HepG2 (cell line): ENCODE data around the gene CNTRL. TPM values are rescaled to one million over a fixed set of nuclear protein-coding genes. Genes with fewer than 3 reads are reported as not detected.

Source experiments
- ARHGAP35 ChIP-seq: sonication (generic); formaldehyde crosslinking; IDR thresholded peaks from 2 replicates; pipeline ENCODE4 v1.9.0; 2022; ENCODE audit warnings: mild to moderate bottlenecking, inconsistent platforms, moderate library complexity, missing genetic modification reagents, borderline replicate concordance
- ATM ChIP-seq: fragments of 450-650 bp; IDR thresholded peaks from 2 replicates; pipeline ENCODE4 v1.7.1; 2017; ENCODE audit warnings: mild to moderate bottlenecking, borderline replicate concordance
- CREB3 ChIP-seq: sonication (generic); formaldehyde crosslinking; IDR thresholded peaks from 2 replicates; pipeline ENCODE4 v1.5.0; 2020; ENCODE audit warnings: missing genetic modification reagents
- HCFC1 ChIP-seq: fragments of 150-350 bp; IDR thresholded peaks from 2 replicates; pipeline ENCODE4 v1.6.1; 2014; ENCODE audit warnings: low read depth, low read length
- IRX3 ChIP-seq: sonication (generic); formaldehyde crosslinking; IDR thresholded peaks from 2 replicates; pipeline ENCODE4 v1.8.1; 2023; ENCODE audit warnings: mild to moderate bottlenecking, low read depth, missing genetic modification reagents, borderline replicate concordance
- PCBP2 ChIP-seq: fragments of 200-400 bp; formaldehyde crosslinking; optimal IDR thresholded peaks from 2 replicates; pipeline ENCODE3; 2018; ENCODE audit warnings: low read length, low read depth; ENCODE audit not compliant: poor library complexity, severe bottlenecking
- RFX3 ChIP-seq: IDR thresholded peaks from 2 replicates; pipeline ENCODE4 v1.6.1; 2016; ENCODE audit warnings: missing biosample characterization, missing genetic modification reagents
- SETDB1 ChIP-seq: sonication (generic); formaldehyde crosslinking; IDR thresholded peaks from 2 replicates; pipeline ENCODE4 v1.5.1; 2020; ENCODE audit warnings: missing genetic modification reagents, mild to moderate bottlenecking, borderline replicate concordance
- ZFP41 ChIP-seq: sonication (generic); formaldehyde crosslinking; IDR thresholded peaks from 2 replicates; pipeline ENCODE4 v1.4.0; 2020; ENCODE audit warnings: mild to moderate bottlenecking, missing genetic modification reagents, borderline replicate concordance
- ZMAT3 ChIP-seq: sonication (generic); formaldehyde crosslinking; conservative IDR thresholded peaks from 2 replicates; pipeline ENCODE4 v1.7.0; 2021; ENCODE audit warnings: missing genetic modification reagents
- ZNF232 ChIP-seq: sonication (generic); formaldehyde crosslinking; IDR thresholded peaks from 2 replicates; pipeline ENCODE4 v1.4.0; 2020; ENCODE audit warnings: missing genetic modification reagents, borderline replicate concordance
- ZNF234 ChIP-seq: sonication (generic); formaldehyde crosslinking; conservative IDR thresholded peaks from 2 replicates; pipeline ENCODE4 v1.5.1; 2020; ENCODE audit warnings: mild to moderate bottlenecking, missing genetic modification reagents
- ZNF282 ChIP-seq: fragments of 450-650 bp; IDR thresholded peaks from 2 replicates; pipeline ENCODE4 v1.6.1; 2018; ENCODE audit not compliant: partially characterized antibody
- ZNF629 ChIP-seq: sonication (generic); formaldehyde crosslinking; conservative IDR thresholded peaks from 2 replicates; pipeline ENCODE4 v1.5.0; 2020; ENCODE audit warnings: missing genetic modification reagents
- ZNF816 ChIP-seq: sonication (generic); formaldehyde crosslinking; IDR thresholded peaks from 2 replicates; pipeline ENCODE4 v1.8.0; 2022; ENCODE audit warnings: missing genetic modification reagents, mild to moderate bottlenecking, borderline replicate concordance
- ZNF878 ChIP-seq: sonication (generic); formaldehyde crosslinking; IDR thresholded peaks from 2 replicates; pipeline ENCODE4 v1.8.1; 2023; ENCODE audit warnings: mild to moderate bottlenecking, missing genetic modification reagents, moderate library complexity
- ZUFSP ChIP-seq: sonication (generic); formaldehyde crosslinking; IDR thresholded peaks from 2 replicates; pipeline ENCODE4 v1.9.0; 2021; ENCODE audit warnings: missing genetic modification reagents, mild to moderate bottlenecking, borderline replicate concordance
- polyA plus RNA-seq, 8 experiments: library from polyadenylated mRNA; depleted of rRNA in 3 of 8; stranded (reverse) in 7 of 8; unstranded in 1 of 8; fragments of >200 nt; fragmentation: Illumina TruSeq in 4 of 8; extraction: Trizol in 4 of 8; gene quantifications; 2 replicates each; pipeline versions ENCODE4 v1.2.1 to v1.2.3, GENCODE V29; 2011 to 2016; ENCODE audit warnings: low read depth in 4 of 8, missing spikeins in 1 of 8, mixed read lengths in 1 of 8; ENCODE audit not compliant: insufficient read depth in 1 of 8
- total RNA-seq, 5 experiments: library from RNA; depleted of rRNA; stranded (reverse); fragments of >200 nt; fragmentation: Illumina TruSeq; extraction: Trizol; gene quantifications; 2 replicates each; pipeline ENCODE4 v1.2.3, GENCODE V29; 2016; ENCODE audit warnings: low read depth in 1 of 5
- TF ChIP-seq, protein P1 (sequence below): sonication (generic); formaldehyde crosslinking; IDR thresholded peaks from 2 replicates; pipeline ENCODE4 v1.4.0; 2020; ENCODE audit warnings: missing genetic modification reagents, borderline replicate concordance
- TF ChIP-seq, protein P2 (sequence below): sonication (generic); formaldehyde crosslinking; IDR thresholded peaks from 2 replicates; pipeline ENCODE4 v1.4.0; 2020; ENCODE audit warnings: mild to moderate bottlenecking, missing genetic modification reagents
- TF ChIP-seq, protein P3 (sequence below): sonication (generic); formaldehyde crosslinking; IDR thresholded peaks from 2 replicates; pipeline ENCODE4 v1.9.0; 2021; ENCODE audit warnings: missing genetic modification reagents, borderline replicate concordance
- TF ChIP-seq, protein P4 (sequence below): sonication (generic); formaldehyde crosslinking; IDR thresholded peaks from 2 replicates; pipeline ENCODE4 v1.4.0; 2020; ENCODE audit warnings: low read depth, mild to moderate bottlenecking, missing genetic modification reagents

CNTRL gene
- total and polyA plus RNA-seq, 2 of the 13 experiments (the other 11 are each of a cell fraction or from before 2014, with no cell fraction given): 7.5 to 11.8 TPM

DNA sequence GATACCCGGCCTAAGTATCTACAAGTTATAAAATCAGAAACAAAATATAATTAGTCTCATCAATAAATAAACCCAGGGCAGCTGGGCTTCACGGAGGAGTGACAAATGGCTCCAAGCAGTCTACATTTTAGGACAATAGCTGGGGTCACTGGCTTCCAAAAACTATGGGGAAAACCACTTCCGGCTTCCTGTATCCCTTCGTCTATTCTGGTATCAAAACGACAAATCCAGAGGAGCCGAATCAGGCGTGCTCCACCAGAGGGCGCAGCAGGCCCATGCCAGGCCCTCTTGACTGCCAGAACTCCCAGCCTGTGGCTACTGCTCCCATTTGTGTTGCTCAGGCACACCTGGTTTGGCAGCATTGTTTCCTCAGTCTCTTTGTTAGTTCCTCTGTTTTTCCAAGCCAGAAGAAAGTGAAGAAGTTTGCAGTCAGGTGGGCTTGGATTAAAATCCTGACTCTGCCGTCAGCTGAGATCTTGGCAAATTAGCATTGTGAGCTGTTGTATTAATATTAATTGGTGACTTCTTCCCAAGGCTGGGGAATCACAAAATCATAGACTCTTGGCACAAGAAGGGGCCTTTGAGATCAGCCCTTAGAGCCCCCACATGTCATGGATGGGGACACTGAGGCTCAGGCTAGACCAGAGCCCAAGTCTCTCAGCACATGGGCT is 138.5 kb downstream of the CNTRL start (continued):
- TF ChIP-seq, protein P1, sequence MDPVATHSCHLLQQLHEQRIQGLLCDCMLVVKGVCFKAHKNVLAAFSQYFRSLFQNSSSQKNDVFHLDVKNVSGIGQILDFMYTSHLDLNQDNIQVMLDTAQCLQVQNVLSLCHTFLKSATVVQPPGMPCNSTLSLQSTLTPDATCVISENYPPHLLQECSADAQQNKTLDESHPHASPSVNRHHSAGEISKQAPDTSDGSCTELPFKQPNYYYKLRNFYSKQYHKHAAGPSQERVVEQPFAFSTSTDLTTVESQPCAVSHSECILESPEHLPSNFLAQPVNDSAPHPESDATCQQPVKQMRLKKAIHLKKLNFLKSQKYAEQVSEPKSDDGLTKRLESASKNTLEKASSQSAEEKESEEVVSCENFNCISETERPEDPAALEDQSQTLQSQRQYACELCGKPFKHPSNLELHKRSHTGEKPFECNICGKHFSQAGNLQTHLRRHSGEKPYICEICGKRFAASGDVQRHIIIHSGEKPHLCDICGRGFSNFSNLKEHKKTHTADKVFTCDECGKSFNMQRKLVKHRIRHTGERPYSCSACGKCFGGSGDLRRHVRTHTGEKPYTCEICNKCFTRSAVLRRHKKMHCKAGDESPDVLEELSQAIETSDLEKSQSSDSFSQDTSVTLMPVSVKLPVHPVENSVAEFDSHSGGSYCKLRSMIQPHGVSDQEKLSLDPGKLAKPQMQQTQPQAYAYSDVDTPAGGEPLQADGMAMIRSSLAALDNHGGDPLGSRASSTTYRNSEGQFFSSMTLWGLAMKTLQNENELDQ (CRISPR knock-in tag): no peak
- TF ChIP-seq ZNF629 (CRISPR knock-in tag) (no peak), ZNF878 (CRISPR knock-in tag) (no peak), ZNF282 (no peak), ZUFSP (no peak), ZFP41 (CRISPR knock-in tag) (no peak), HCFC1 (no peak), ZNF816 (CRISPR knock-in tag) (no peak), ZNF234 (CRISPR knock-in tag) (no peak), PCBP2 (no peak), ZNF232 (CRISPR knock-in tag) (no peak), CREB3 (CRISPR knock-in tag) (no peak), ARHGAP35 (CRISPR knock-in tag) (no peak), ZMAT3 (CRISPR knock-in tag) (no peak), IRX3 (no peak), SETDB1 (CRISPR knock-in tag) (no peak), ATM (no peak), RFX3 (CRISPR knock-in tag) (no peak)
- TF ChIP-seq, protein P2, sequence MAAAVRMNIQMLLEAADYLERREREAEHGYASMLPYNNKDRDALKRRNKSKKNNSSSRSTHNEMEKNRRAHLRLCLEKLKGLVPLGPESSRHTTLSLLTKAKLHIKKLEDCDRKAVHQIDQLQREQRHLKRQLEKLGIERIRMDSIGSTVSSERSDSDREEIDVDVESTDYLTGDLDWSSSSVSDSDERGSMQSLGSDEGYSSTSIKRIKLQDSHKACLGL (CRISPR knock-in tag): no peak
- TF ChIP-seq, protein P3, sequence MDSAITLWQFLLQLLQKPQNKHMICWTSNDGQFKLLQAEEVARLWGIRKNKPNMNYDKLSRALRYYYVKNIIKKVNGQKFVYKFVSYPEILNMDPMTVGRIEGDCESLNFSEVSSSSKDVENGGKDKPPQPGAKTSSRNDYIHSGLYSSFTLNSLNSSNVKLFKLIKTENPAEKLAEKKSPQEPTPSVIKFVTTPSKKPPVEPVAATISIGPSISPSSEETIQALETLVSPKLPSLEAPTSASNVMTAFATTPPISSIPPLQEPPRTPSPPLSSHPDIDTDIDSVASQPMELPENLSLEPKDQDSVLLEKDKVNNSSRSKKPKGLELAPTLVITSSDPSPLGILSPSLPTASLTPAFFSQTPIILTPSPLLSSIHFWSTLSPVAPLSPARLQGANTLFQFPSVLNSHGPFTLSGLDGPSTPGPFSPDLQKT (CRISPR knock-in tag): no peak
- TF ChIP-seq, protein P4, sequence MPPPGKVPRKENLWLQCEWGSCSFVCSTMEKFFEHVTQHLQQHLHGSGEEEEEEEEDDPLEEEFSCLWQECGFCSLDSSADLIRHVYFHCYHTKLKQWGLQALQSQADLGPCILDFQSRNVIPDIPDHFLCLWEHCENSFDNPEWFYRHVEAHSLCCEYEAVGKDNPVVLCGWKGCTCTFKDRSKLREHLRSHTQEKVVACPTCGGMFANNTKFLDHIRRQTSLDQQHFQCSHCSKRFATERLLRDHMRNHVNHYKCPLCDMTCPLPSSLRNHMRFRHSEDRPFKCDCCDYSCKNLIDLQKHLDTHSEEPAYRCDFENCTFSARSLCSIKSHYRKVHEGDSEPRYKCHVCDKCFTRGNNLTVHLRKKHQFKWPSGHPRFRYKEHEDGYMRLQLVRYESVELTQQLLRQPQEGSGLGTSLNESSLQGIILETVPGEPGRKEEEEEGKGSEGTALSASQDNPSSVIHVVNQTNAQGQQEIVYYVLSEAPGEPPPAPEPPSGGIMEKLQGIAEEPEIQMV: no peak
